Measurements from ENCODE around the gene SRPK2.

DNA sequence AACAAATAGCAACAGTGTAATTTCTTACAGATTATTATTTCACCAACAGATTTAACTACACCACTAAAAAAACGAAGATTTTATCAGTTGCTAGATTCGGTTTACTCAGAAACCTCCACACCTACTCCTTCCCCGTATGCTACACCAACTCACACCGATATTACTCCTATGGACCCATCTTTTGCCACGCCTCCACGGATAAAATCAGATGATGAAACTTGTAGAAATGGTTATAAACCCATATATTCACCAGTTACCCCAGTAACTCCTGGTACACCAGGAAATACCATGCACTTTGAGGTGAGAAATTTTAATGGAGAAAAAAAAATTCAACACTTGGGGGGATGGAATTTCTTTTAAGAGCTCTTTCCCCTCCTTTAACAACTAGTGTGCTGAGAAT, 282.2 kb downstream of the SRPK2 start:
- TF ChIP-seq, protein P1, sequence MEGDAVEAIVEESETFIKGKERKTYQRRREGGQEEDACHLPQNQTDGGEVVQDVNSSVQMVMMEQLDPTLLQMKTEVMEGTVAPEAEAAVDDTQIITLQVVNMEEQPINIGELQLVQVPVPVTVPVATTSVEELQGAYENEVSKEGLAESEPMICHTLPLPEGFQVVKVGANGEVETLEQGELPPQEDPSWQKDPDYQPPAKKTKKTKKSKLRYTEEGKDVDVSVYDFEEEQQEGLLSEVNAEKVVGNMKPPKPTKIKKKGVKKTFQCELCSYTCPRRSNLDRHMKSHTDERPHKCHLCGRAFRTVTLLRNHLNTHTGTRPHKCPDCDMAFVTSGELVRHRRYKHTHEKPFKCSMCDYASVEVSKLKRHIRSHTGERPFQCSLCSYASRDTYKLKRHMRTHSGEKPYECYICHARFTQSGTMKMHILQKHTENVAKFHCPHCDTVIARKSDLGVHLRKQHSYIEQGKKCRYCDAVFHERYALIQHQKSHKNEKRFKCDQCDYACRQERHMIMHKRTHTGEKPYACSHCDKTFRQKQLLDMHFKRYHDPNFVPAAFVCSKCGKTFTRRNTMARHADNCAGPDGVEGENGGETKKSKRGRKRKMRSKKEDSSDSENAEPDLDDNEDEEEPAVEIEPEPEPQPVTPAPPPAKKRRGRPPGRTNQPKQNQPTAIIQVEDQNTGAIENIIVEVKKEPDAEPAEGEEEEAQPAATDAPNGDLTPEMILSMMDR (conservative IDR thresholded peaks at IDR 0.05; ENCODE audit: low read depth, low read length), result no peak
- TF ChIP-seq EZH2phosphoT487 (IDR thresholded peaks at IDR 0.05; ENCODE audit: borderline replicate concordance, low read length), result no peak
- TF ChIP-seq EZH2 (IDR thresholded peaks at IDR 0.05; ENCODE audit: low read length, unreplicated experiment), result no peak

Data from PC-3 (cell line).